CD14-positive monocyte (primary cell): ENCODE results near the gene ZDHHC8. TPM values are rescaled to one million over a fixed set of nuclear protein-coding genes. Genes with fewer than 3 reads are reported as not detected.

Experiments
- DNase-seq, 3 donors: peaks; one replicate each; pipeline ENCODE4 v3.0.0-alpha.2; 2011 to 2022
- H2AFZ ChIP-seq: 2 replicates; pipeline ENCODE4 v1.6.0; 2012; ENCODE audit warnings: mild to moderate bottlenecking, low read depth, low read length, inconsistent platforms; ENCODE audit not compliant: insufficient read depth, poor library complexity, severe bottlenecking
- H3K27ac ChIP-seq, 2 donors: 1 replicate in 1 of 2; 2 replicates in 1 of 2; pipeline ENCODE4 v1.5.1; 2012 to 2013; ENCODE audit warnings: low read length in 2 of 2, control low read depth in 1 of 2, inconsistent platforms in 1 of 2, low read depth in 1 of 2, mild to moderate bottlenecking in 1 of 2
- H3K27me3 ChIP-seq, 2 donors: one replicate each; pipeline versions ENCODE4 v1.6.0 to v1.6.1; 2011 to 2013; ENCODE audit warnings: low read length in 2 of 2; ENCODE audit not compliant: control insufficient read depth in 2 of 2, insufficient read depth in 2 of 2
- H3K36me3 ChIP-seq, 2 donors: replicated peaks in 1 of 2; 1 replicate in 1 of 2; 2 replicates in 1 of 2; pipeline versions ENCODE4 v1.5.1 to v1.6.1; 2012 to 2013; ENCODE audit warnings: low read length in 2 of 2, control low read depth in 1 of 2, inconsistent platforms in 1 of 2, mild to moderate bottlenecking in 1 of 2; ENCODE audit not compliant: insufficient read depth in 2 of 2, control insufficient read depth in 1 of 2
- H3K4me1 ChIP-seq, 2 donors: 1 replicate in 1 of 2; 2 replicates in 1 of 2; pipeline versions ENCODE4 v1.5.1 to v1.6.1; 2012 to 2013; ENCODE audit warnings: low read length in 2 of 2, control low read depth in 1 of 2, inconsistent platforms in 1 of 2, mild to moderate bottlenecking in 1 of 2, moderate library complexity in 1 of 2; ENCODE audit not compliant: insufficient read depth in 2 of 2, control insufficient read depth in 1 of 2
- H3K4me2 ChIP-seq: replicated peaks from 2 replicates; pipeline ENCODE3; 2012; ENCODE audit warnings: low read length, moderate library complexity, mild to moderate bottlenecking; ENCODE audit not compliant: poor library complexity, severe bottlenecking; ENCODE audit errors: extremely low read depth
- H3K4me3 ChIP-seq, 3 experiments: fragments of 200-600 bp in 1 of 3; sonication (generic) in 1 of 3; replicated peaks in 1 of 3; 1 replicate in 2 of 3; 2 replicates in 1 of 3; pipeline ENCODE4 v1.5.1; 2011 to 2013; ENCODE audit warnings: low read length in 3 of 3, mild to moderate bottlenecking in 3 of 3, control low read depth in 2 of 3, low read depth in 2 of 3, inconsistent platforms in 1 of 3, moderate library complexity in 1 of 3
- H3K79me2 ChIP-seq: 2 replicates; pipeline ENCODE4 v1.6.0; 2012; ENCODE audit warnings: mild to moderate bottlenecking, control low read depth, inconsistent platforms, low read length, moderate library complexity; ENCODE audit not compliant: insufficient read depth
- H3K9ac ChIP-seq: 2 replicates; pipeline ENCODE4 v1.6.0; 2017; ENCODE audit warnings: low read length, mild to moderate bottlenecking; ENCODE audit not compliant: insufficient read depth, poor library complexity, severe bottlenecking
- H3K9me3 ChIP-seq, 2 donors: replicated peaks in 1 of 2; 1 replicate in 1 of 2; 2 replicates in 1 of 2; pipeline versions ENCODE4 v1.5.1 to v1.6.1; 2012 to 2013; ENCODE audit warnings: low read length in 2 of 2, control low read depth in 1 of 2; ENCODE audit not compliant: control insufficient read depth in 1 of 2, insufficient read depth in 1 of 2
- H4K20me1 ChIP-seq: 2 replicates; pipeline ENCODE4 v1.6.0; 2012; ENCODE audit warnings: mild to moderate bottlenecking, low read length, control low read depth, moderate library complexity; ENCODE audit not compliant: insufficient read depth
- H3K27ac Mint-ChIP-seq, 7 donors: one replicate each; pipeline ENCODE4 v1.8.0; 2020; ENCODE audit warnings: mild to moderate bottlenecking in 7 of 7, mixed read lengths in 7 of 7, moderate library complexity in 6 of 7, inconsistent platforms in 2 of 7
- H3K27me3 Mint-ChIP-seq, 3 donors: one replicate each; pipeline ENCODE4 v1.8.0; 2021 to 2022; ENCODE audit warnings: low read depth in 3 of 3, mild to moderate bottlenecking in 3 of 3, mixed read lengths in 3 of 3, moderate library complexity in 3 of 3, inconsistent platforms in 1 of 3
- H3K36me3 Mint-ChIP-seq, 2 donors: one replicate each; pipeline ENCODE4 v1.8.0; 2020; ENCODE audit warnings: mixed read lengths in 2 of 2, inconsistent platforms in 1 of 2, mild to moderate bottlenecking in 1 of 2
- H3K4me1 Mint-ChIP-seq: one replicate; pipeline ENCODE4 v1.8.0; 2020; ENCODE audit warnings: mild to moderate bottlenecking, mixed read lengths
- H3K4me3 Mint-ChIP-seq, 2 donors: one replicate each; pipeline ENCODE4 v1.8.0; 2020; ENCODE audit warnings: mild to moderate bottlenecking in 2 of 2, mixed read lengths in 2 of 2, moderate library complexity in 1 of 2
- H3K9me3 Mint-ChIP-seq, 7 donors: one replicate each; pipeline ENCODE4 v1.8.0; 2020 to 2022; ENCODE audit warnings: mixed read lengths in 7 of 7, mild to moderate bottlenecking in 6 of 7, moderate library complexity in 6 of 7, inconsistent platforms in 2 of 7
- WGBS: methylation state at CpG from one replicate; pipeline ENCODE4 v1.1.5; 2013; ENCODE audit warnings: missing lambda C conversion rate; ENCODE audit not compliant: insufficient coverage; 5-methylcytosine and 5-hydroxymethylcytosine counted together
- intact Hi-C, 2 donors: fragments of 100-400 bp; cut with micrococcal nuclease; formaldehyde crosslinking; loops; one replicate each; pipeline versions ENCODE4 v1.15.0 to v1.15.1; 2023
- polyA plus RNA-seq, 3 donors: library from polyadenylated mRNA; depleted of rRNA in 1 of 3; unstranded in 2 of 3; stranded (reverse) in 1 of 3; fragments of 300-500 nt in 2 of 3; fragments of >200 nt in 1 of 3; fragmentation: Illumina TruSeq in 2 of 3; gene quantifications; 1 replicate in 2 of 3; 2 replicates in 1 of 3; pipeline ENCODE4 v1.2.3, GENCODE V29; 2012 to 2021
- TF ChIP-seq, protein P1 (sequence below): fragments of 200-600 bp; IDR thresholded peaks from one replicate; pipeline ENCODE4 v1.8.0; 2022; ENCODE audit warnings: antibody characterized with exemption, mild to moderate bottlenecking

Gene ZDHHC8
- polyA plus RNA-seq, 3 donors = 0.73 to 76.3 (median 1.1) TPM

GRCh38 chr22:20148414-20148813, 16.8 kb downstream of the ZDHHC8 start:
- Histone ChIP-seq H2AFZ (no peak overlapping the region), H3K27ac (no peak overlapping the region), H3K9ac (no peak overlapping the region), H3K36me3 (peaks cover 6 to 9% of the 10 kb centered on the region in 2 donors), H3K79me2 (no peaks in the 10 kb centered on the region), H3K4me1 (no peaks in the 10 kb centered on the region), H3K9me3 (no peaks in the 10 kb centered on the region), H3K4me3 (no peak overlapping the region), H3K27me3 (no peaks in the 10 kb centered on the region), H4K20me1 (no peaks in the 10 kb centered on the region), H3K4me2 (no peak overlapping the region)
- no peak for DNase-seq
- Mint-ChIP-seq H3K9me3 (no peaks in the 10 kb centered on the region), H3K27me3 (peaks cover 0 to 2% (median 0%) of the 10 kb centered on the region in 3 donors), H3K4me3 (no peak overlapping the region), H3K4me1 (no peaks in the 10 kb centered on the region), H3K36me3 (peaks cover 0 to 3% of the 10 kb centered on the region in 2 donors), H3K27ac (no peak overlapping the region)
- TF ChIP-seq, protein P1, sequence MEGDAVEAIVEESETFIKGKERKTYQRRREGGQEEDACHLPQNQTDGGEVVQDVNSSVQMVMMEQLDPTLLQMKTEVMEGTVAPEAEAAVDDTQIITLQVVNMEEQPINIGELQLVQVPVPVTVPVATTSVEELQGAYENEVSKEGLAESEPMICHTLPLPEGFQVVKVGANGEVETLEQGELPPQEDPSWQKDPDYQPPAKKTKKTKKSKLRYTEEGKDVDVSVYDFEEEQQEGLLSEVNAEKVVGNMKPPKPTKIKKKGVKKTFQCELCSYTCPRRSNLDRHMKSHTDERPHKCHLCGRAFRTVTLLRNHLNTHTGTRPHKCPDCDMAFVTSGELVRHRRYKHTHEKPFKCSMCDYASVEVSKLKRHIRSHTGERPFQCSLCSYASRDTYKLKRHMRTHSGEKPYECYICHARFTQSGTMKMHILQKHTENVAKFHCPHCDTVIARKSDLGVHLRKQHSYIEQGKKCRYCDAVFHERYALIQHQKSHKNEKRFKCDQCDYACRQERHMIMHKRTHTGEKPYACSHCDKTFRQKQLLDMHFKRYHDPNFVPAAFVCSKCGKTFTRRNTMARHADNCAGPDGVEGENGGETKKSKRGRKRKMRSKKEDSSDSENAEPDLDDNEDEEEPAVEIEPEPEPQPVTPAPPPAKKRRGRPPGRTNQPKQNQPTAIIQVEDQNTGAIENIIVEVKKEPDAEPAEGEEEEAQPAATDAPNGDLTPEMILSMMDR = no peak
- 96% methylated on average over 18 of the region's 18 CpGs for WGBS
- intact Hi-C loops = no loop called here

DNA sequence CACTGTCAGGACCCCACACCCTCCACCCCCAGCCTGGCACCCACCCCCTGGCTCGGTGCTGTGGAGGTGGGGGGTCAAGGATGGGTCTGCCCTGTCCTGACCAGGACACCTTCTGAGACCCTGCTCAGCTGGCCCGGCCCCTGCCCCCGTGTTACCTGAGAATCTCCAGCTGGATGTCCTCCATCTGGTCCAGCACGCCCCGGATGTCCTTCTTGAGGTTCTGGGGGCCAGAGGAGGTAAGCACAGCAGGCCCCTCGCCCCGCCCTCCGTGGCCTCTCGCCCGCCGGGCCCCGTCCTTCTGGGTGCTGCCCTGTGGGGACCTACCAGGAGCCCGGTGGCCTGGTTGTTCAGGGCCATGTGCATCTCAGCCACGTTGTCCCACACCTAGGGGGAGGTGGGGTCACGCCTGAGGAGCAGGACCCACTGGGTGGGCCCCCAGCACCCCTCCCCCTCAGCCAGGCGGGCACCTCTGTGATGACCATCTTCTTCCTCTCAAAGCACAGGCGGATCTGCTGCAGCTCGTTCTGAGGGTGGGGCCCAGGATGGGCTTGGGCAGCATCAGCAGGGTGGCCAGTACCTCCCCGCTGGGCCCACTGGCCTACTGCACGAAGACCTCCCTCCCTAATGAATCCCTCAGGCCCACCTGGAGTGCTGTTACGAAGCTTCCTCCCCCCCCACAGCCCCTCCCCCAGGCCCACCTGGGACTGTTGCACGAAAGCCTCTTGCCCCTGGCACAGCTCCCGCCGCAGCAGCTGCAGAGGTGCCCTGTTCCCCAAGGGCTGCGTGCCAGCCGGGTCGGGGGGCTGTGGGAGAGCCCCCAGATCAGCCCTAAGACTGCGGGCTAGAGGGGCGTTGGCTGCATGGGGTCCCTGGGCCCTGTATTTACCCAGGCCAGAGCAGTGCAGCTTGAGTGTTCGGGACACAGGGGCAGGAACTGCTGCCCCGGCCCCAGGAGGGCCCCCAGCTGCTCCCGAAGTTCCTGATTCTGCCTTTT, 17.9 kb downstream of the ZDHHC8 start:
- Histone ChIP-seq H3K9me3 (no peaks in the 10 kb centered on the region), H3K4me1 (no peaks in the 10 kb centered on the region), H3K4me2 (no peak overlapping the region), H3K79me2 (no peaks in the 10 kb centered on the region), H2AFZ (no peak overlapping the region), H3K27me3 (no peaks in the 10 kb centered on the region), H3K4me3 (no peak overlapping the region), H3K36me3 (peaks cover 0 to 4% of the 10 kb centered on the region in 2 donors), H3K27ac (no peak overlapping the region), H4K20me1 (no peaks in the 10 kb centered on the region), H3K9ac (no peak overlapping the region)
- peaks cover 0 to 3% (median 0%) of the 10 kb centered on the region in 3 donors for H3K27me3 Mint-ChIP-seq
- TF ChIP-seq, protein P1 = no peak
- H3K4me3 Mint-ChIP-seq = no peak overlapping the region
- DNase-seq = no peak
- WGBS = 73% methylated on average over 25 of the region's 32 CpGs
- peak overlapping the region in 1 of 7 donors; percentile 57 for H3K27ac Mint-ChIP-seq
- intact Hi-C loops = no loop called here
- H3K36me3 Mint-ChIP-seq = peaks cover 0 to 3% of the 10 kb centered on the region in 2 donors
- H3K9me3 Mint-ChIP-seq = no peaks in the 10 kb centered on the region
- H3K4me1 Mint-ChIP-seq = no peaks in the 10 kb centered on the region
